Measurements from ENCODE around the gene FGD3. TPM values are rescaled to one million over a fixed set of nuclear protein-coding genes. Genes with fewer than 3 reads are reported as not detected.

Gene FGD3
- total and polyA plus RNA-seq, 9 of the 15 experiments (the other 6 are each of a cell fraction or from before 2014, with no cell fraction given): 0.07 to 1.3 (median 0.29) TPM

GRCh38 chr9:93077367-93077766 is 130.0 kb downstream of the FGD3 start:
- FAIRE-seq (no peak), DNase-seq (ENCODE audit: extremely low read depth in 1 of 4, low spot score in 3 of 4) (no peak), ATAC-seq (peak; percentile 32; the same call in 1 of the 3 replicates)
- Histone ChIP-seq H4K20me1 (replicated peaks; ENCODE audit: control insufficient read depth, insufficient read depth, low read length) (no peaks in the 10 kb centered on the region), H3K27me3 (ENCODE audit: control insufficient read depth in 2 of 2, insufficient read depth in 2 of 2, low read length in 2 of 2) (no peaks in the 10 kb centered on the region), H3K4me3 (no peak overlapping the region), H3K9me1 (ENCODE audit: control insufficient read depth, insufficient read depth, low read length) (peaks cover 3% of the 10 kb centered on the region), H3K4me2 (ENCODE audit: insufficient read depth, low read length) (no peak overlapping the region), H2AFZ (ENCODE audit: low read depth, low read length) (no peak overlapping the region), H3K4me1 (replicated peaks in 1 of 2; ENCODE audit: control insufficient read depth in 2 of 2, insufficient read depth in 2 of 2, low read length in 2 of 2) (peaks cover 14 to 15% of the 10 kb centered on the region in 2 experiments), H3K79me2 (ENCODE audit: control insufficient read depth, insufficient read depth, low read length) (no peaks in the 10 kb centered on the region), H3K9ac (ENCODE audit: insufficient read depth in 1 of 2, low read depth in 2 of 2, low read length in 2 of 2) (no peak overlapping the region; a peak in 1 of 4 replicates), H3K27ac (ENCODE audit: extremely low read depth, low read depth, low read length) (no peak overlapping the region), H3K36me3 (ENCODE audit: control insufficient read depth, insufficient read depth, low read length) (no peaks in the 10 kb centered on the region; the same call in 2 of the 3 replicates), H3K9me3 (replicated peaks; ENCODE audit: control insufficient read depth, insufficient read depth, low read depth, low read length) (no peaks in the 10 kb centered on the region)
- WGBS (ENCODE audit: insufficient coverage, low coverage, missing lambda C conversion rate): 56% methylated on average over 1 of the region's 1 CpG
- intact Hi-C loops (cut with micrococcal nuclease) (no loop called here), in situ Hi-C loops (cut with MboI) (no loop called here)
- CTCF ChIA-PET (ENCODE audit: low intra/inter-chr PET ratio): no interaction called here
- POLR2A ChIA-PET: interaction anchor here (1.0 kb wide), 1 partner anchor 13 kb away, joined by 3 read pairs; no protein-coding TSS in a partner anchor
- TF ChIP-seq SFPQ (IDR thresholded peaks at IDR 0.05; ENCODE audit: low read depth, low read length): no peak
- TF ChIP-seq GATAD2A (IDR thresholded peaks at IDR 0.05): no peak
- no peak for TF ChIP-seq CTCFL (IDR thresholded peaks at IDR 0.05; ENCODE audit: borderline replicate concordance, insufficient read depth, low read depth, low read length, poor library complexity, severe bottlenecking)
- no peak for TF ChIP-seq MITF (IDR thresholded peaks at IDR 0.05)
- no peak for TF ChIP-seq ZNF133 (CRISPR knock-in tag; IDR thresholded peaks at IDR 0.05)
- TF ChIP-seq SUPT5H (IDR thresholded peaks at IDR 0.05): no peak
- no peak for TF ChIP-seq ZNF512 (tag; IDR thresholded peaks at IDR 0.05)
- no peak for TF ChIP-seq CBX8 (IDR thresholded peaks at IDR 0.05; ENCODE audit: borderline replicate concordance, extremely low read depth, low read depth, low read length, poor library complexity, severe bottlenecking)
- no peak for TF ChIP-seq YY1 (IDR thresholded peaks at IDR 0.05; ENCODE audit: borderline replicate concordance in 1 of 3, control insufficient read depth in 1 of 3, extremely low read depth in 1 of 3, insufficient read depth in 3 of 3, insufficient read length in 1 of 3, insufficient replicate concordance in 2 of 3, low read depth in 1 of 3, low read length in 2 of 3)
- no TSS peak for BruUV-seq (replicated peaks)

Data from K562 (cell line).